ENCODE measurements around the gene MAGEA8.
"Not testable (repeated sequence)": the region's sequence is repeated elsewhere in the genome, so short reads cannot be mapped to it uniquely, and the experiment has no call there.

Gene MAGEA8

DNA sequence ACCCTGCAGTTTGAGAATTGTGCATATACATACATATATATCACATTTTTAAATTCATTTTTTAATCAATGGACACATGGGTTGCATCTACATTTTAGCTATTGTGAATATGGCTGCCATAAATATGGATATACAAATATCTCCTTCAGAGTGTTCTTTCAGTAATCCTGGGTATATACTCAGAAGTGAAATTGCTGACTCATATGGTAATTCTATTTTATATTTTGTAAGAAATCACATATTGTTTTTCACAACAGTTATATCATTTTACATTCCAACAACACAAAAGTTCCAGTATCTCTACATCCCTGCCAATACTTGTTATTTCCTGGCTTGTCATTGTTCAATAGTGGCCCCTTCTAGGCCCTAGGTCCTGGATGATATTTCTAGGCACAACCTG is 27.7 kb downstream of the MAGEA8 start:
- DNase-seq, result no peak

DNA sequence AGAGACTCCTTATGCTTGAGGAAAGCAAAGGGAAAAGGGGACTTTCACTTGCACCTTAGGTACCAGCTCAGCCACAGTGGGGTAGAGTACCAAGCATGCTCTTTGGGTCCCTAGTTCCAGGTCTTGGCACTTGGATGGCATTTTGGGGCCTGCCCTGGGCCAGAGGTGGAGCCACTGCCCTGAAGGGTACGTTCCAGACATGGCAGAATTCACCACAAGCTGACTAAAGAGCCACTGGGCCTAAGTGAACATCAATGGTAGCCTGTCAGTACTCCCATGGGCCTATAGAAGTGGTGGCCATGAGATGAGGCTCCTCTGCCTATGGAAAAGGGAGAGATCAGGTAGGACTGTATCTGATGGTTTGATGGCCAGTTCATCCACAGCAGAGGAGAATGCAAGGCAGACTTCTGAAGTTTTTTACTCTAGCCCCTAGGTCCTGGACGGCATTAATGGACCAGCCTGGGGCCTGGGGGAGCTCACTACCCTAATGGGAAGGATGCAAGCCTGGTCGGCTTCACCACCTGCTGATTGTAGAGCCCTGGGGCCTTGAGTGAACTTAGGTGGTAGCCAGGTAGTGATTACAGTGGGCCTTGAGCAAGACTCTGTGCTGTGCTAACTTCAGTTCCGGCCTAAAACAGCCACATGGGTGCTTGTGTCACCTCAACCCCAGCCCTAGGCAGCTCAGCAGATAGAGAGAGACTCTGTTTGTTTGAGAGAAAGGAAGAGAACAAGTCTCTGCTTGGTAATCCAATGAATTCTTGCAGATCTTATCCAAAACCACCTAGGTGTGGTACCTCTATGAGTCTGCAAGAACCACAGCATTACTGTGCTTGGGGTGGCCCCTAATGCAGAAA is 28.6 kb downstream of the MAGEA8 start:
- DNase-seq, result no peak

DNA sequence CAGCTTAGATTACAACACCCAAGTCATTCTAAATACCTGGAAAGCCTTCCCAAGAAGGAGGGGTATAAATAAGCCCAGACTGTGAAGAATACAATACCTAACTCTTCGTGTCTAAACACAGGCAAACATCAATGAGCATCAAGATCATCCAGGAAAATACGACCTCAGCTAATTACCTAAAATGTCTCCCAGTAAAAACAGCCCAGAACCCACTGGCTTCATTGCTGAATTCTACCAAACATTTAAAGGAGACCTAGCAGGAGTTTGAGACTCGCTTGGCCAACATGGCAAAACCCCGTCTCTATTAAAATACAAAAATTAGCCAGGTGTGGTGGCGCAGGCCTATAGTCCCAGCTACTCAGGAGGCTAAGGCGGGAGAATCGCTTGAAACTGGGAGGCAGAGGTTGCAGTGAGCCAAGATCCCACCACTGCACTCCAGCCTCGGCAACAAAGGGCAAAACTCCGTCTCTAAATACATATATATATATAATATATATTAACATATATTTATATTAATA is 29.3 kb downstream of the MAGEA8 start:
- DNase-seq, result no peak

DNA sequence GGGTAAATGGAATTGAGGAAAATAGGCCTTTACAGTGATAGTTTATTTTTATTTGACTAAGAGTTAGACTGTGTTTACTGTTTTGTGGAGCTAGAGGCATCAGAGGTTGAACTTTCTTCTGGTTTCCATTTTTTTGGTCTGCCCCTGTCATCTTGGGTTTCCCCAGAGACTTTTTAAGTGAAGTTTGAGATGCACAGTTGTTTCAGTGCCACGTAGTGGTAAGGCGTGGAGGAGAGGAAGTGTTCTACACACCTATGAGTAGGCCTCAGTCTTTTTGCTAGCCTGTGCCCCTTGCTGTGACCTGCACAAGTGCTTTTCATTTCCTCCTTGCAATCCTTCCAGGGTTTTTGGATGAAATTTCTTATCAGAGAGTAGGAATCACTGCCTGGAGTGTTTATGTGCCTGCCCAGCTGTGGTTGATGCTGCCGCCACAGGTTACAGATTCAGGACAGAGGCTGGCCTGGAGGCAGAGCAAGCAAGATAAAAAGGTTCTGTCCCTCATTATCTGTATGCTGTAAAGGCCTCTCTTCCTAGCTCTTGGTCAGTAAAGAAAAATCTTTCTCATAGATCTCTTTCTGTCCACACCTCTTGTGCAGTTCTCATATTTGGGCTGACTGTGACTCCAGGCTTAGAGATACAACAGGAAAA is 35.9 kb downstream of the MAGEA8 start:
- DNase-seq, result no peak

DNA sequence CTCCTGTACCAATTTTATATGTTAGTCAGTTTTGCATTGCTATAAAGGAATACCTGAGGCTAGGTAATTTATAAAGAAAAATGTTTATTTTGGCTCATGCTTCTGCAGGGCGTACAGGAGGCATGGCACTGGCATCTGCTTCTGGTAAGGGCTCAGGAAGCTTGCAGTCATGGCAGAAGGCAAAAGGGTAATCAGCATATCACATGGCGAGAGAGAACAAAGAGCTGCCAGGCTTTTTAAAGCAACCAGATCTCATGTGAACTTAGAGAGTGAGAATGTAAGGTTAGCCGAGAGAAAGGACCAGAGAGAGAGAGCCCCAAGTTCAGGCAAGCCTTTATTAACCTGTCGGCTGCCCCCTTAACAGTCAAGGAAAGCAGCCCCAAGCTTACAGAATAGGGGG is 42.9 kb downstream of the MAGEA8 start:
- DNase-seq, result not testable (repeated sequence)

DNA sequence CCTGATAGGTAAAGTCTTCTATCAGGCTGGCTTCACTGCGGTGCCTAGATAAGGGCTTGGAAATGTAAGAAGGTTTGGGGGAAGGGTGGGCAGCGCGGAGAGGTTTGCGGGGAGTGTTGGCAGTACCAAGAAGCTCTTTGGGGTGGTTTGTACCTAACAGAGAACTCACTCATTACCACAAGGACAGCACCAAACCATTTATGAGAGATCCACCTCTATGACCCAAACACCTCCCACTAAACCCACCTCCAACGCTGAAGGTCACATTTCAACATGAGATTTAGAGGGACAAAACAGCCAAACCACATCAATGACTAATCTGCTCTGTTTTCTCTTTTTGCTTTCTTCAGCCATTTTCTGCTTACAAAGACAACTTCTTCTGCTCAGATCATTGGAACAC is 43.5 kb downstream of the MAGEA8 start:
- not testable (repeated sequence) for DNase-seq

DNA sequence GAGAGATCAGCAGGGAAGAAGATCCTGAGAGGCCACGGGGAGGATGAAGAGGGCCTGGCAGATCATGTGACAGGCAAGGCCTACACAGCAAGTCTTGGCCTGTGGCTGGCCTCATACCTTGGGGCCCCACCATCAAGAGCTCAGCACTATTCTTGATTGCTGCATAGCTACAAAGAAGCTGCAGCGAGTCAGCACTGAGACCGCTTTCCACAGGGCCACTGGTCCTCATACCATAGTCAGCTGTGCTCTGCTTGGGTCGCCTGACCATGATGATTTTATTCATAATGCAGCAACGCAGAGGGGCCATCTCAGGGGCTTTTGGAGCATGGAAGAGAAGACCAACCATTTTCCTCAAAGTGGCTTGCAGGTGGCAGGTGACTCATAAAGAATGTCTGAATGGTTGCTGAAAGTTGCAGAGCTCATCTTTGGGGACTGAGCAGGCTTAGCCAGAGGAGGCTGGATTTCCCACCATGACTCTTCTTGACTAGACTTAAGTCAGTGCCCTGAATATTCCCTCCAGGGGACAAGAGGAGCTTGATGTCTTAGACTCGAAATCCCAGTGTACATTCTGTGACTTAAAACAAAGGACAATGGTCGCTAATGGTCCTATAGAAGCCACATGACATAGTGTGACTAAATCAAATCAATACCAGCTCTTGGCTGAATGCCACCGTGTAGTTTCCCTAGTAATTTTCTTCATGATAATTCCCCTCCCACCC is 46.4 kb downstream of the MAGEA8 start:
- DNase-seq, result not testable (repeated sequence)

DNA sequence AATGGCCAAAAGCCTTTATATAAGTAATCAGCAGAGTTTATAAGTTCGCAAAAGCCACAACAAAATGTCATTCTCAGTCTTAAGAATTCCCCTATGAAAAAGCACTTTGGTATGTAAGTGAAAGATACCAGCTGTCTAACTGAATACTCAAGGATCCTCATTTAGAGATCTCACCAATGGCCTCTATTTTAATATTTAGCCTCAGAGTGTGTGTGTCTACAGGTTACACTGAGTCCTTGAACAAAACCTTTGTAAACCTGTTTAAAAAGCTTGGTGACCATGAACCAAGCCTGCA is 46.9 kb downstream of the MAGEA8 start:
- DNase-seq, result not testable (repeated sequence)

DNA sequence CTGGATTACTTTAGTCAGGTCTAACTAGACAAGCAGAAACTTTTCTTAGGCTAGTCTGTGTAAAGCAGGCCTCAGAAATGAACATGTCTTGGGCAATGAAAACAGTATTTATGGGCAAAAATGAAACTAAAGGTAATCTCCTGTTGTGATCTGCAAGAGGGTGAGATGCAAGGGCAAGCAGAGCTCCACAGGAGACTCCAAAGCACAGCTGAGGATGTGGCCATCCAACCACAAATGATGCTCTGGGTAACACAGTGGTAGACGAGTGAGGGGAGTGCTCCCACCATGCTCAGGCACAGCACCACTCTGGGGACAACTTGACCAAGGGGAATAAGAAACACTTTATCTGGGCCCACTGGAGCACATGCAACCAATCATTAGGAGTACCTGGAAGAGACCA is 47.7 kb downstream of the MAGEA8 start:
- not testable (repeated sequence) for DNase-seq

DNA sequence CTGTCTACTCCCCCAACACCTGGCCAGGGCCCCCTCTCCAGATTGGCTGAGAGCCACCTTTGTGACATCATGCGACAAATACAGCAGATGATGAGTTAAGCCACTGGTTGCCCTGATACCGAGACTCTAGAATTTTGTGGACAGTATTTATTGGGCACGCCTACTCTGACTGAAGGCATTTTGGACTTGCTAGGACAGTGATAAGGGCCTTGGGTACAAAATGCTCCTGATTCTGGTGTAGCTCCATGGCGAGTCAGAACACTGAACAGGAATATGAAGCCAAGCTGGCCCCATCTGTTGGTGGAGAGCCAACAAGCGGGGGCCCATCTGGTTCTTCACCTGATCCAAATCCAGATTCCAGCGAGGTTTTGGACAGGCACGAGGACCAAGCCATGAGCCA is 48.4 kb downstream of the MAGEA8 start, which contains the start of gene HSFX4:
HSFX4 (plus strand) TSS at position 174 of the 400 bp plus-strand sequence; CDS start at position 246, 72 bp downstream.
- not testable (repeated sequence) for DNase-seq

DNA sequence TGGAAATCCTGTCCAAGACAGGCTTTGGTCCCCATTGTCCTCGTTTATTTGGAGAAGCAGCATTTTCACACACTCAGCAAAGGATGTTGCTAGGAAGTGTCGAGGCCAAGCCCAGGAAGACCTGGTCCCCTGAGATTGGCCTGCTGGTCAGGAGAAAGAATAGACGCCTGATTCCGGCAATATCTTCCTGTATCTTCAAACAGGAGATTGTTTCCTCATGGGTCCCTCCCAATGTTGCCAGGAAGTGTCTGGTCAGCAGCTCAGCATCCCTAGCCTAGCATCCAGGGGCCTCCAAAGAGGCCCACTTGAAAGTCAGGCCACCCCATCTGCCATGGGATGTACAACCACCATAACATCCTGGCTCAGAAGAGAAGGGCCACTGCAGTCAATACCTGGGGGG is 50.4 kb downstream of the MAGEA8 start:
- not testable (repeated sequence) for DNase-seq

DNA sequence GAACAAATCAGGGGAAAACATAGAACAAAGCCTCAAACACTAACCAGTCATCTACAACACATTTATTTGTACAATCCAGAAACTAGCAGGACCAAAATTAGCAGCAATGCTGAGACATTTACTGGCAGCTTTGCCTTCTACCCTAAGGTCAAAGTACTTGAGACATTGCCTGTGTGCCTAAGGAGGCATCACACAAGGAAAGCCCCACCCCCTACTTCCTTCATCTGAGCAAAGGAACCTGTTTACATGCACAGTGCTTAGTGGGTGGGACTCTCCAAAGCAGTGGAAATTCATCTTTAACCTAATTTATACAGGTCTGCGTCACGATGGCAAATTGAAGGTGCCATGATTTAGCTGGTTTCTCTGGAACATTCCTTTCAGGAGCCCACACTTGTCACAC is 51.2 kb downstream of the MAGEA8 start:
- DNase-seq, result not testable (repeated sequence)

DNA sequence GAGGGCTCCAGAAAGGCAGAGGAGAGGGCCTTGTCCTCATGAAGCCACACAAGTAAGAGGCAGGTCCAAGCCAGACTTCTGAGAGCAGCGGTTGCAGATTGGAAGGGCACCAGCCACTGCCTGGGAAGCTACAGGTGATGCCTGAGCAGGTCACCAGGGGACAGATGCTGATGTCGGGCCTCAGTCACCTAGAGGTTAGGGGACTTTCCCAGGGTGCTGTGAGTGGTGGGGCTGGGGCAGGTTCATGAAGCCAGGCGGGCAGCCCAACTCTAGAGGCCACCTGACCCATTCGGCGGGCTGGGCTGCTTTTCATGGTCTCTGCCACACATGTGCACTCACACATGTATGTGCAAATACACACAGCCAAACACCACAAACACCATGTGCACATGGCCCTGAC is 52.0 kb downstream of the MAGEA8 start:
- DNase-seq, result not testable (repeated sequence)

DNA sequence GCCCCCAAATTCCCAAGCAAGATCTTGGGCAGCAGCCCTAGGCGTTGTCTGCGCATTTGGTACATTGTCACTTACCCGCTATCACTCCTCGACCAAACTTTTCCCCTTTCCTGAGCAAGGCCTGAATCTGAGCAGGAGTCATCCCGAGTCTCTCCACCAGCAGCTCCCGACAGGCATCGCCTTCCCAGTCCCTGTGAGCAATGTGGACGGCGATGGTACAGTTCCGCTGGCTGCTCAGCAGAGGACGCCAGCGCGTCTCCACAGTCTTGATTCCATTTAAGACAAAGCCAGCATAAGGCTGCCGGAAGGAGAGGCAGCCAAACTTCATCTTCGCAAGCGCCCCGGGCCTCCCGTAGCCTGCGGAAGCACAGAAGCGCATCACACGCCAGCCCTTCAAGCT is 52.6 kb downstream of the MAGEA8 start:
- DNase-seq, result not testable (repeated sequence)
